ENCODE results near the gene ADGRL3. TPM values are rescaled to one million over a fixed set of nuclear protein-coding genes. Genes with fewer than 3 reads are reported as not detected.
"Not testable (repeated sequence)": the region's sequence is repeated elsewhere in the genome, so short reads cannot be mapped to it uniquely, and the experiment has no call there.

Gene ADGRL3
- total RNA-seq, 1 experiment from 2014 or later = 1.0 TPM

GRCh38 chr4:61202638-61203435, 2.7 kb downstream of the ADGRL3 start:
- no peak for DNase-seq (ENCODE audit: low read depth, low spot score)
- in situ Hi-C loops (cut with HindIII; ENCODE audit: low pct_unique_long_range_greater_than_20kb, low sequenced_read_pairs) = no loop called here

GRCh38 chr4:61203436-61203790, 3.3 kb downstream of the ADGRL3 start:
- in situ Hi-C loops (cut with HindIII; ENCODE audit: low pct_unique_long_range_greater_than_20kb, low sequenced_read_pairs) = no loop called here
- no peak for DNase-seq (ENCODE audit: low read depth, low spot score)

- no peak for DNase-seq (ENCODE audit: low read depth, low spot score)
- in situ Hi-C loops (cut with HindIII; ENCODE audit: low pct_unique_long_range_greater_than_20kb, low sequenced_read_pairs) = no loop called here
Measured at GRCh38 chr4:61204353-61205060, 4.4 kb downstream of the ADGRL3 start.

GRCh38 chr4:61205066-61205465, 4.9 kb downstream of the ADGRL3 start:
- in situ Hi-C loops (cut with HindIII; ENCODE audit: low pct_unique_long_range_greater_than_20kb, low sequenced_read_pairs) = no loop called here
- no peak for DNase-seq (ENCODE audit: low read depth, low spot score)

- DNase-seq (ENCODE audit: low read depth, low spot score); in situ Hi-C loops (cut with HindIII; ENCODE audit: low pct_unique_long_range_greater_than_20kb, low sequenced_read_pairs): not testable (repeated sequence)
Measured at GRCh38 chr4:61207156-61207555, 7.0 kb downstream of the ADGRL3 start.

- in situ Hi-C loops (cut with HindIII; ENCODE audit: low pct_unique_long_range_greater_than_20kb, low sequenced_read_pairs) = no loop called here
- no peak for DNase-seq (ENCODE audit: low read depth, low spot score)
Measured at GRCh38 chr4:61210186-61210939, 10.2 kb downstream of the ADGRL3 start.

- in situ Hi-C loops (cut with HindIII; ENCODE audit: low pct_unique_long_range_greater_than_20kb, low sequenced_read_pairs) = no loop called here
- DNase-seq (ENCODE audit: low read depth, low spot score) = no peak
Measured at GRCh38 chr4:61211781-61212180, 11.7 kb downstream of the ADGRL3 start.

- DNase-seq (ENCODE audit: low read depth, low spot score) = no peak
- in situ Hi-C loops (cut with HindIII; ENCODE audit: low pct_unique_long_range_greater_than_20kb, low sequenced_read_pairs) = no loop called here
Measured at GRCh38 chr4:61212788-61213187, 12.7 kb downstream of the ADGRL3 start.

GRCh38 chr4:61214680-61215079, 14.6 kb downstream of the ADGRL3 start:
- no peak for DNase-seq (ENCODE audit: low read depth, low spot score)

GRCh38 chr4:61217222-61217621, 17.1 kb downstream of the ADGRL3 start:
- DNase-seq (ENCODE audit: low read depth, low spot score) = no peak
- in situ Hi-C loops (cut with HindIII; ENCODE audit: low pct_unique_long_range_greater_than_20kb, low sequenced_read_pairs) = no loop called here

More at GRCh38 chr4:61214680-61215079, 14.6 kb downstream of the ADGRL3 start:
- in situ Hi-C loops (cut with HindIII; ENCODE audit: low pct_unique_long_range_greater_than_20kb, low sequenced_read_pairs) = no loop called here

- DNase-seq (ENCODE audit: low read depth, low spot score) = no peak
- in situ Hi-C loops (cut with HindIII; ENCODE audit: low pct_unique_long_range_greater_than_20kb, low sequenced_read_pairs) = no loop called here
Measured at GRCh38 chr4:61220556-61220955, 20.4 kb downstream of the ADGRL3 start.

GRCh38 chr4:61223385-61223784, 23.3 kb downstream of the ADGRL3 start:
- DNase-seq (ENCODE audit: low read depth, low spot score) = no peak
- in situ Hi-C loops (cut with HindIII; ENCODE audit: low pct_unique_long_range_greater_than_20kb, low sequenced_read_pairs) = no loop called here

- no peak for DNase-seq (ENCODE audit: low read depth, low spot score)
- in situ Hi-C loops (cut with HindIII; ENCODE audit: low pct_unique_long_range_greater_than_20kb, low sequenced_read_pairs) = no loop called here
Measured at GRCh38 chr4:61224573-61224972, 24.4 kb downstream of the ADGRL3 start.

GRCh38 chr4:61225656-61226055, 25.5 kb downstream of the ADGRL3 start:
- in situ Hi-C loops (cut with HindIII; ENCODE audit: low pct_unique_long_range_greater_than_20kb, low sequenced_read_pairs) = no loop called here
- DNase-seq (ENCODE audit: low read depth, low spot score) = no peak

GRCh38 chr4:61231421-61231820, 31.3 kb downstream of the ADGRL3 start:
- in situ Hi-C loops (cut with HindIII; ENCODE audit: low pct_unique_long_range_greater_than_20kb, low sequenced_read_pairs) = no loop called here
- no peak for DNase-seq (ENCODE audit: low read depth, low spot score)

- in situ Hi-C loops (cut with HindIII; ENCODE audit: low pct_unique_long_range_greater_than_20kb, low sequenced_read_pairs) = no loop called here
- DNase-seq (ENCODE audit: low read depth, low spot score) = no peak
Measured at GRCh38 chr4:61239250-61239649, 39.1 kb downstream of the ADGRL3 start.

GRCh38 chr4:61243962-61244361, 43.8 kb downstream of the ADGRL3 start:
- no peak for DNase-seq (ENCODE audit: low read depth, low spot score)
- in situ Hi-C loops (cut with HindIII; ENCODE audit: low pct_unique_long_range_greater_than_20kb, low sequenced_read_pairs) = no loop called here

GRCh38 chr4:61245069-61245714, 45.1 kb downstream of the ADGRL3 start:
- in situ Hi-C loops (cut with HindIII; ENCODE audit: low pct_unique_long_range_greater_than_20kb, low sequenced_read_pairs) = no loop called here

More at GRCh38 chr4:61245069-61245714, 45.1 kb downstream of the ADGRL3 start:
- DNase-seq (ENCODE audit: low read depth, low spot score) = no peak
